Measurements from ENCODE around the gene RUNDC3A.
"Not testable (repeated sequence)": the region's sequence is repeated elsewhere in the genome, so short reads cannot be mapped to it uniquely, and the experiment has no call there.

RUNDC3A gene

DNA sequence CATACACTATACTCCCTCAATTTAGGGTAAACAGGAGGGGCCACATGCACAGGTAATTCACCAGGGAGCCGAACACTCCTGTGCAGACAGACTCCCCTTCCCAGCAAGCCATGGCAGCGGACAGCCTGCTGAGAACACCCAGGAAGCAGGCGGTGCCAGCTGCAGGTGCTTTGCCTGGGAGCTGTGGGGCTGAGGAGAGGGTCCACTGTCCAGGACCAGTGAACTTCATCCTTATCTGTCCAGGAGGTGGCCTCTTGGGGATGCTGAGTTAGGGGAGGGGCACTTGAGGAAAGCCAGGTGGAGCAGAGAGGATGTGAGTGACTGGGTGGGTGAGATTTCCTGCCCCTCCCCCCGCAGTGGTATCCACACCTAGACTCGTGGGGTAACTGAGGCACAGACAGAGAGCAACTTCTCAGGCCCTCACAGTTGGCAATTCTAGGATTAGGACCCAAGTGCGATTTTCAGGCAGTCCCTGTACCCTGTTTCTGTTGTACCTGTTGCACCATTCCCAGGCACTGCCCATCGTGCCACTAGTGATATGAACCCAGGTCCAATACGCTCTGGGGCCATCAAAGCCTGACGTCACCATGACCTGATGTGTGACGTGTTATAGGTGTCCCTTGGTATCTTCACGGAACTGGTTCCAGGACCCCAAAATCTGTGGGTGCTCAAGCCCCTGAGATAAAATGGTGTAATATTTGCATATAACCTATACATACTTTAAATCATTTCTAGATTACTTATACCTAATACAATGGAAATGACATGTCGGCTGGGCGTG lies 37.9 kb downstream of the RUNDC3A start:
- DNase-seq = no peak

GRCh38 chr17:44347206-44348055 lies 39.0 kb downstream of the RUNDC3A start:
- DNase-seq = not testable (repeated sequence)

- DNase-seq = no peak
These were observed 40.0 kb downstream of the RUNDC3A start for GRCh38 chr17:44348234-44348987.

GRCh38 chr17:44348988-44349364 lies 40.6 kb downstream of the RUNDC3A start:
- DNase-seq = no peak

- no peak for DNase-seq
These were observed 41.2 kb downstream of the RUNDC3A start for GRCh38 chr17:44349553-44350070.

DNA sequence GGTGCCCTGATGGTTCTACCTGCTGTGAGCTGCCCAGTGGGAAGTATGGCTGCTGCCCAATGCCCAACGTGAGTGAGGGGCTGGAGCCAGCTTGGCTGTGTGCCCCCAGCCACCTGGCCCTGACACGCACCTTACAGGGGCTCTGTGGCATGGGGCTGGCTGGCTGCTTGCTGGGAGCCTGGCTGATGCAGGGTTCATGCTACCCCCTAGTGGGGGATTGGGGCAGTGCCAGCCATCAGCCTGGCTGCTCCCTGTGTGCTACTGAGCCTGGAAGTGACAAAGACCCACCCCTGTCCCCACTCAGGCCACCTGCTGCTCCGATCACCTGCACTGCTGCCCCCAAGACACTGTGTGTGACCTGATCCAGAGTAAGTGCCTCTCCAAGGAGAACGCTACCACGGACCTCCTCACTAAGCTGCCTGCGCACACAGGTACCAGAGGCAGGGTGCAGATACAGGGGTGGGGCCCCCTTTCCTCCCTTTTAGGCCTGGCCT lies 42.4 kb downstream of the RUNDC3A start:
- DNase-seq = no peak

GRCh38 chr17:44351464-44351863 lies 43.1 kb downstream of the RUNDC3A start:
- DNase-seq = no peak

DNA sequence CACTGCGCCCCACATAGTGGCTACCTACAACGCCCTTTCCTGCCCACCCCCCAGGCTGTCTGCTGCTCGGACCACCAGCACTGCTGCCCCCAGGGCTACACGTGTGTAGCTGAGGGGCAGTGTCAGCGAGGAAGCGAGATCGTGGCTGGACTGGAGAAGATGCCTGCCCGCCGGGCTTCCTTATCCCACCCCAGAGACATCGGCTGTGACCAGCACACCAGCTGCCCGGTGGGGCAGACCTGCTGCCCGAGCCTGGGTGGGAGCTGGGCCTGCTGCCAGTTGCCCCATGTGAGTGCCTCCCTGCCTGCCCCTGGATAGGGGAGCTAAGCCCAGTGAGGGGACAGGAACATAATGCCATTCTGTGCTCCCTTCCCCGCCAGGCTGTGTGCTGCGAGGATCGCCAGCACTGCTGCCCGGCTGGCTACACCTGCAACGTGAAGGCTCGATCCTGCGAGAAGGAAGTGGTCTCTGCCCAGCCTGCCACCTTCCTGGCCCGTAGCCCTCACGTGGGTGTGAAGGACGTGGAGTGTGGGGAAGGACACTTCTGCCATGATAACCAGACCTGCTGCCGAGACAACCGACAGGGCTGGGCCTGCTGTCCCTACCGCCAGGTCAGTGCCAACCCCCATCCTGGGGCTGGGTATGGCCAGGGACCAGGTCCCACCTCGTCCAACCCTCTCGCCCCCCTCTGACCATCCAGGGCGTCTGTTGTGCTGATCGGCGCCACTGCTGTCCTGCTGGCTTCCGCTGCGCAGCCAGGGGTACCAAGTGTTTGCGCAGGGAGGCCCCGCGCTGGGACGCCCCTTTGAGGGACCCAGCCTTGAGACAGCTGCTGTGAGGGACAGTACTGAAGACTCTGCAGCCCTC lies 43.8 kb downstream of the RUNDC3A start:
- DNase-seq = no peak

- DNase-seq = no peak
These were observed 44.6 kb downstream of the RUNDC3A start for GRCh38 chr17:44352828-44353671.

GRCh38 chr17:44353672-44354331 lies 45.4 kb downstream of the RUNDC3A start:
- no peak for DNase-seq

DNA sequence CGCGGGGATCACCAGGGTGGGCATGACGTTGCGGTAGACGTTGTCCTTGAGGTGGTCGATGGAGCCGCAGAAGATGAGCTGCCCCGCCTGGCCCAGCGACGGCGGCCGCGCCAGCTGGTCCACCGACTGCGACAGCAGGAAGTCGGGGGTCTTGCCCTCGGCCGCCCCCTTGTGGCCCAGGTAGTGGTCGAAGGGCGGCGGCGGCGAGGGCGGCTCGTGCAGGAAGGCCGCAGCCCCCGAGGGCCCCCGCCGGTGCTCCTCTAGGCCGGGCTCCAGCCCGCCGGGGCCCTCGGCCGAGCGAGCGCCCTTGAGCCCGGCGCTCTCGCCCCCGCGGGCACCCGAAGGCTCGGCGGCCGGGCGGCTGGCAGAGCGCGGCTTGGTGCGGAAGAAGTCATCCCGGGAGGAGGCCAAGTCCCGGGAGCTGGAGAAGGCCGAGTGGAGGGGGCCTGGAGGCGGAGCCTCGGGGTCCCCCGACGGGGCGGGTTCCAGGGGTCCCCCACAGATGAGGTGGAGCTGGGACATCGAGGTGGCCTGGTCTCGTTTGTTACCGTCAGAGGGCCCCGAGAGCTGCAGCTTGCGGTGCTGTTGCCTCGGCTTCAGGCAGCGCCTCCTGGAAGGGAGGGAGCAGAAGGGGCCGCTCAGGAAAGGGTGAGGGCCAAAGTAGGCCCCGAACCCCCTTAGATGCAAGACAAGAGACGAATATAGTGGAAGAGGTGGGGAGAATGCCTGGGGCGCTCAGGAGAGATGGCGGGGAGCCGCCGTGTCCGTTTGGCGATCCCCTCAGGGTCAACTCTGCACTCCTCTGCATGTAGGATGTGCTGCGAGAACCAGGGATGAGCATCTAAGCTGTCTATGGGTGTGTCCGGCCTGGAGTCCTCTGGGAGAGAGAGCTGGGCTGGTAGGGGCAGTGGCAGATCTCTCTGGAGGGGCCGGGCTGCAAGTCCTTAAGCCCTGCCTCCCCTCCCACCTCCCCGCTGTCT lies 46.5 kb downstream of the RUNDC3A start:
- DNase-seq = no peak

DNA sequence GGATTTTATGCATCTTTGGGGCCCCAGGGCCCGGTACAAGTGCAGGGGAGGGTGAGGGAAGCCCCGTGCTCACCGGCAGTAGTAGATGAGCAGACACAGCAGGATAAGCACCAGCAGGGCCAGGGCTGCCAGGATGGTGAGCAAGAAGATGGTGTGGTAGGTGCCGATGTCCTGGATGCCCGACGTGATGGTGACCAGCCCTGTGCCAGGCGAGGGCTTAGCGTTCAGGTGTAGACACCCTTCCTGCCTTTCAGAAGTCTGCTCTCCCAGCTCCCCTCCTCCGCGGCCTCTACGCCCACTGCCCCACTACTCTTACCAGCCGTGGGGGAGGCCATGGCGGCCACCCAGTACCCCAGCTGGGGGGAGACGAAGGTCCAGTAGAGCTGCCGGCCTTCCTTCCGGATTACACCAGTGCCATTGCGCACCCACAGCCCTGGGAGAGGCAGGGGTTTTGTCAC lies 47.3 kb downstream of the RUNDC3A start:
- no peak for DNase-seq

DNA sequence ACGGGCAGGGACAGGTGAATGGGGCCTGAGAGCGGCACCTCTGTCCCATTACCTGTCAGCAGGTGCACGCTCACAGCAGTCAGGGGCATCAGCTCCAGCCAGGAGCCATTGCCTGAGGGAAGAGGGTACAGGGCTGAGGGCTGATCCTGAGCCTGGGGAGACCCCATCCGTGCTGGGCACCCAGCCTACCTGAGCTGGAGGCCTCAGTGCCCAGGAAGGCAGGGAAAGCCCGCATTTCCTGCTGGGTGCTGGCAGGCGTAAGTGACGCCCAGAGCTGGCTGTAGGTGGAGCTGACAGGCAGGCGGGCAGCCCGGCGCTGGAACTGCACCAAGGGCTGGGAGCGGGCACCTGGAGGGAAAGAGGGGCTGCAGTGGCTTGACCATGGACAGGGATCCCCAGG lies 47.8 kb downstream of the RUNDC3A start:
- DNase-seq = no peak

DNA sequence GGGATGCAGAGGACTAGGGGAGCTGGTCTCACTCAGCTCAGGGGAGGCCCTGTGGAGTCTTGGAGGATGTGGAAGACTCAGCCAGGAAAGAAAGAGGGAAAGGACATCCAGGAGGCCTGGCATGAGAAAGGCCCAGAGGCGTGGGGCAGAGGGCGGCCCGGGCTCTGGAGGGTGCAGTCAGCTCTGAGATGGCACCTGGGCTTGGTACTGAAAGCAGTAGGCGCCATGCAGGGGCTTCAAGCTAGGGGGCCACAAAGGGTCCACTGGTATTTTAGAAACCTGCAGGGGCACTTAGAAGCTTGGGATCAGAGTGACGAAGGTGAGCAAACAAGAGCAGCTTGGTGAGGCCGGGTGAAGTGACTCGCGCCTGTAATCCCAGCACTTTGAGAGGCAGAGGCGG lies 49.7 kb downstream of the RUNDC3A start:
- no peak for DNase-seq

DNA sequence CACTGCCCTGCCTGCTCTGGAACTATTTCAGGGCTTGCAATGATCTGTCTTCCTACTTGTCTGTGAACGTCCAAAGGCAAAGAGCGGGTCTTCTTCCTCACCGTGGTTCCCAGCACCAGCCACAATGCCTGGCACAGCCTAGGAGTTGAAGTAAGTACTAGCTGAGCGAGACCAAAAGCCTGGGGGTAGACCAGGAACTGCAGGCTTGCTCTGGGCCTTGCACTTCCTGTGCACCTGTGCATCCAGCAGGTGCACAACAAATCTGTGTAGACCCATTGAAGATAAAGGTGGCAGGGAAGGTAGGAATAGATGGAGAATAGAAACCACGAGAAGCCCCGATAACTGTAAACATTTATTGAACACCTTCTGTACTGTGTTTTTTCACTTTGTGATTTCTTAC lies 50.6 kb downstream of the RUNDC3A start:
- no peak for DNase-seq

DNA sequence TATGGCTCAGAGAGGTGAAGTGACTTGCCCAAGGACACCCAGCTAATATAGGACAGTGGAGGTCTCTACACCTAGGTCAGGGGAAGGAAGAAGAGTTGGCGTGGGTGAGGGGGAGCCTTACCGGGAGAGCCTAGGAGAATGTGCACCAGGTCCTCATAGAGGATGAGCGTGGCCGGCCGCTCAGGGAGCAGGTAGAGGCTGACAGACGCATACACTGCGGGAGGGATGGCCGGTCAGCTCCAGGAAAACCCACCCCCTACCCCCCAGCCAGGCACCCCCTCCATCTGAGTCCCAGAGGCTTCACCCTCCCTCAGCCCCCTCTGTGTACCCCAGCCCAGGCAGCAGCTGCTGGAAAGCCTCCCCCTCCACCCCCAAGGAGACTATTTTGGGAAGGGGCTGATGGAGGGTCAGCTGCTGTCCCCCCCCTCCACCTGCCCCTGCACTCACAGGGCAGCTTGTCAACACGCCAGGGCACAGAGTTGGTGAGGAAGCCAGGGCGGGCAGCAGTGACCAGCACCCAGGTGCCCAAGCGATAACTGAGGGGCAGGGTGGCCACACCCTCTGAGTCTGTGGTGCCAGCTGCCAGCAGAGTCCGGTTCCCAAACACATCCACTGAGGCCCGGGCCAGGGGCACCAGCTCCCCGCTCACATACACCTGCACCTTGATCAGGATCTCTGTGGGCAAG lies 51.2 kb downstream of the RUNDC3A start:
- DNase-seq = no peak

- DNase-seq = no peak
These were observed 51.7 kb downstream of the RUNDC3A start for GRCh38 chr17:44360144-44360533.

DNA sequence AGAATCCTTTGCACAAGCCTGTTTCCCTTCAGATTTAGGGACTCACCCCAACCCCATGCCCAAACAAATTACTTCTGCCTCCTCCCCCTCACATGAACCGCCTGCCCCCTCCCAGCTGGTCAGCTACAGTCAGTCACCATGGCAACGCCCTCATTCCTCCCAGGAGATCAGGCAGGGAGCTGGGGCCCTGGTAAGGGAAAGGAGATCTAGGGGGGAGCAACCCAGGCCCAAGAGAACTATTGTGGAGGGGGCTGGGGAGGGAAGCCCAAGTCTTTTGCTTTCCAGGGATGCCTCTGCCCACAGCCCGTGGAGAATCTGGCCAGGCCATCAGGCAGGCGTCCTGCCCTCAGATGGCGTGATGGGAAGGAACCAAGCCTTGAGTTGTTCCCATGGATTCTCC lies 52.4 kb downstream of the RUNDC3A start:
- no peak for DNase-seq

Measured in NCI-H2029 (cell line).